Measurements from ENCODE around the gene HIGD1A.

DNA sequence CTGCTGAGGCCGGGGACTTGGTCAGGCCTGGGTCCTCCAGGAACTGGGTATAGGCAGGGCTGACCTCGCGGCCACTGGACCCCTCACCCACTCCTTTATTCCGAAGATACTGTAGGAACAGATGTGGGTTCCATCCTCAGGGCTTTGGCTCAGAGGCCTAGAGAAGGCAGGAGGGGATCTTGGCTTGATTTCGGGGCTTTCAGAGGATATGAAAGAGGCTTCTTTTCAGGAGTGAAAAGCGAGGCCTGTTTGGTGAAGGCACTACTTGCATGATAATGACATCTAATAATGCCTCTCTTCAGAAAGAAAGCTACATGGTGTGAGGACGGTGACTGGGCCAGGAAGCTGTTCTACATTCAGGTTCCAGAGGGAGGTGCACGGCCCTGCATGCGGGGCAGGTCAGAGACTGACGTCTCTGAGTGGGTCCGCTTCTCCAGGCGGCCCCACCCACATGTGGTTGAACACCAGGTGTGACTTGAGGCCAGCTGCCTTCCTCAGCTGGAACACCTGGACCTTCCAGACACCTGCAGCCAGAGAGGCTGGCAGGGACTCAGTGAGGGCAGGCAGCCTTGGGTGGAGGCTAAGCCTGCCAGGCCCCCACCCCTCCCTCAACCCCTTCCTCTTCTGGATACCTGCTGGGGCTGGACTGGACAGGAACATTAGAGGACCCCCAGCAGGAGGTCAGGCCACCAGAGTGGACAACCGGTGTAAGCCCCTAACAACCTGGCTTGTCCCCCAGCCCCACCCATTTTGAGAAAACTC lies 70.6 kb downstream of the HIGD1A start:
- TF ChIP-seq POLR2A (IDR thresholded peaks at IDR 0.05; ENCODE audit: control extremely low read depth in 1 of 2, low read depth in 2 of 2, low read length in 2 of 2), result no peak
- TF ChIP-seq, protein P1, sequence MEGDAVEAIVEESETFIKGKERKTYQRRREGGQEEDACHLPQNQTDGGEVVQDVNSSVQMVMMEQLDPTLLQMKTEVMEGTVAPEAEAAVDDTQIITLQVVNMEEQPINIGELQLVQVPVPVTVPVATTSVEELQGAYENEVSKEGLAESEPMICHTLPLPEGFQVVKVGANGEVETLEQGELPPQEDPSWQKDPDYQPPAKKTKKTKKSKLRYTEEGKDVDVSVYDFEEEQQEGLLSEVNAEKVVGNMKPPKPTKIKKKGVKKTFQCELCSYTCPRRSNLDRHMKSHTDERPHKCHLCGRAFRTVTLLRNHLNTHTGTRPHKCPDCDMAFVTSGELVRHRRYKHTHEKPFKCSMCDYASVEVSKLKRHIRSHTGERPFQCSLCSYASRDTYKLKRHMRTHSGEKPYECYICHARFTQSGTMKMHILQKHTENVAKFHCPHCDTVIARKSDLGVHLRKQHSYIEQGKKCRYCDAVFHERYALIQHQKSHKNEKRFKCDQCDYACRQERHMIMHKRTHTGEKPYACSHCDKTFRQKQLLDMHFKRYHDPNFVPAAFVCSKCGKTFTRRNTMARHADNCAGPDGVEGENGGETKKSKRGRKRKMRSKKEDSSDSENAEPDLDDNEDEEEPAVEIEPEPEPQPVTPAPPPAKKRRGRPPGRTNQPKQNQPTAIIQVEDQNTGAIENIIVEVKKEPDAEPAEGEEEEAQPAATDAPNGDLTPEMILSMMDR (IDR thresholded peaks at IDR 0.05; ENCODE audit: control extremely low read depth in 1 of 3, insufficient read depth in 1 of 3, low read depth in 1 of 3, low read length in 3 of 3), result no peak
- no peak for TF ChIP-seq YY1 (IDR thresholded peaks at IDR 0.05; ENCODE audit: low read depth, low read length)
- TF ChIP-seq RFX5 (IDR thresholded peaks at IDR 0.05; ENCODE audit: borderline replicate concordance, low read depth, low read length), result no peak
- no peak for TF ChIP-seq SRF (IDR thresholded peaks at IDR 0.05; ENCODE audit: low read depth, low read length)
- no peak for TF ChIP-seq ZNF274 (IDR thresholded peaks at IDR 0.05; ENCODE audit: borderline replicate concordance, extremely low read depth, low read length)
- TF ChIP-seq FOSL1 (IDR thresholded peaks at IDR 0.05; ENCODE audit: insufficient read depth, low read depth, low read length), result no peak
- TF ChIP-seq CTBP2 (IDR thresholded peaks at IDR 0.05; ENCODE audit: borderline replicate concordance, insufficient read depth, insufficient read length, low read length), result no peak
- TF ChIP-seq, protein P2, sequence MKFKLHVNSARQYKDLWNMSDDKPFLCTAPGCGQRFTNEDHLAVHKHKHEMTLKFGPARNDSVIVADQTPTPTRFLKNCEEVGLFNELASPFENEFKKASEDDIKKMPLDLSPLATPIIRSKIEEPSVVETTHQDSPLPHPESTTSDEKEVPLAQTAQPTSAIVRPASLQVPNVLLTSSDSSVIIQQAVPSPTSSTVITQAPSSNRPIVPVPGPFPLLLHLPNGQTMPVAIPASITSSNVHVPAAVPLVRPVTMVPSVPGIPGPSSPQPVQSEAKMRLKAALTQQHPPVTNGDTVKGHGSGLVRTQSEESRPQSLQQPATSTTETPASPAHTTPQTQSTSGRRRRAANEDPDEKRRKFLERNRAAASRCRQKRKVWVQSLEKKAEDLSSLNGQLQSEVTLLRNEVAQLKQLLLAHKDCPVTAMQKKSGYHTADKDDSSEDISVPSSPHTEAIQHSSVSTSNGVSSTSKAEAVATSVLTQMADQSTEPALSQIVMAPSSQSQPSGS (IDR thresholded peaks at IDR 0.05; ENCODE audit: low read length), result no peak
- no peak for TF ChIP-seq RAD21 (IDR thresholded peaks at IDR 0.05 in 1 of 2, conservative IDR thresholded peaks at IDR 0.05 in 1 of 2; ENCODE audit: low read depth in 2 of 2, low read length in 2 of 2)
- no peak for TF ChIP-seq GABPA (IDR thresholded peaks at IDR 0.05; ENCODE audit: borderline replicate concordance, insufficient read depth, low read length)
- TF ChIP-seq POLR2AphosphoS5 (IDR thresholded peaks at IDR 0.05; ENCODE audit: low read depth, low read length), result no peak

All from H1 (cell line).